ENCODE measurements around the gene SPATA1. TPM values are rescaled to one million over a fixed set of nuclear protein-coding genes. Genes with fewer than 3 reads are reported as not detected.

SPATA1 gene
- total and polyA plus RNA-seq, 12 donors: 0.22 to 2.9 (median 1.5) TPM

DNA sequence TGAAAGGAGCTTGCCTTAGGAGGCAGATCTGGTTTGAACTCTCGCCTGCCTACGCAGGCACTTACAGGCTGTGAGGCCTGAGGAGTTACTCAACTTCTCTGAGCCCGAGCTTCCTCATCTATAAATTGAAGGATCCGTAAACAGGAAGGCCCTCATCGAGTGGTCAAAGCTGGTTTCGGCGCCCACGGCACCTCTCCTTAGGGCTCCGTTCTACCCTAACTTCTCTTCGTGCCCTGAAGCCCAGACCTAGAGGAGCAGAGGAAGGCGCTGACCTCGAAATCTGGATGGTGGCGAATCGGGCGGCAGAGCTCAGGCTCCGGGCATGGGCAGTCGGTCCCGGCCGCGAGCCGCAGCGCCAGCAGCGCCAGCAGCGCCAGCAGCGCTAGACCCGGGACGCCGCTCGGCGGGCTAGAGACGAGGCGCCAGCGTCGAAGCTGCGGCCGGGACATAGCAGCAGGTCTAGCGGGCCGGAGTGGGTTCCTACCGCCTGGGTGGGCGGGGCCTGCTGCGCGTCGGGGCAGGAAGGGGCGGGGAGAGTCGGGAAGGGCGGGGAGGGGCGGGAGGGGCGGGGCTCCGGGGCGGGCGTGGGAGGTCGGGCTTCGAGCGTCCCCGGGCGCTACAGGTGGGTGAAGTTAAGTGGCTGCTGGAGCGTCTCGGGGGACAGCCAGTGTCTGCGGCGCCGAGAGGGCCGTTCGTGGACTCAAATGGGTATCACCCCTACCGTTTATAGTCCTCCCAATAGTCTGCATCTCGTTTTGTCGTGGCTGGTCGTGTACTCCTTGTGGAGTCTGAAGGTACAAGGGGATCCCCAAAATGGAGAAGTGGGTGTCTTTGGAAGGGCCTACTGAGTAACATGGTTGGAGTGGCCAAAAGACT lies 68.0 kb downstream of the SPATA1 start, which contains the start of gene CTBS:
CTBS (minus strand) TSS at position 474 of the 876 bp plus-strand sequence; CDS start at position 449, 25 bp downstream.
- H3K27ac ChIP-seq: peak within 1 kb of the TSS; percentile 88 to 100 (median 98)
- peaks cover 0 to 20% (median 0%) of the 10 kb centered on the region in 9 donors for H3K36me3 ChIP-seq
- 0 to 1% methylated on average over 66 to 67 of the region's 67 CpGs for WGBS, 2 donors
- no peaks in the 10 kb centered on the region for H3K27me3 ChIP-seq
- TF ChIP-seq, protein P1, sequence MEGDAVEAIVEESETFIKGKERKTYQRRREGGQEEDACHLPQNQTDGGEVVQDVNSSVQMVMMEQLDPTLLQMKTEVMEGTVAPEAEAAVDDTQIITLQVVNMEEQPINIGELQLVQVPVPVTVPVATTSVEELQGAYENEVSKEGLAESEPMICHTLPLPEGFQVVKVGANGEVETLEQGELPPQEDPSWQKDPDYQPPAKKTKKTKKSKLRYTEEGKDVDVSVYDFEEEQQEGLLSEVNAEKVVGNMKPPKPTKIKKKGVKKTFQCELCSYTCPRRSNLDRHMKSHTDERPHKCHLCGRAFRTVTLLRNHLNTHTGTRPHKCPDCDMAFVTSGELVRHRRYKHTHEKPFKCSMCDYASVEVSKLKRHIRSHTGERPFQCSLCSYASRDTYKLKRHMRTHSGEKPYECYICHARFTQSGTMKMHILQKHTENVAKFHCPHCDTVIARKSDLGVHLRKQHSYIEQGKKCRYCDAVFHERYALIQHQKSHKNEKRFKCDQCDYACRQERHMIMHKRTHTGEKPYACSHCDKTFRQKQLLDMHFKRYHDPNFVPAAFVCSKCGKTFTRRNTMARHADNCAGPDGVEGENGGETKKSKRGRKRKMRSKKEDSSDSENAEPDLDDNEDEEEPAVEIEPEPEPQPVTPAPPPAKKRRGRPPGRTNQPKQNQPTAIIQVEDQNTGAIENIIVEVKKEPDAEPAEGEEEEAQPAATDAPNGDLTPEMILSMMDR (IDR thresholded peaks at IDR 0.05): no peak
- DNase-seq (peak; percentile 90 to 92), ATAC-seq (peak; percentile 96 to 100 (median 98))
- no peaks in the 10 kb centered on the region for H3K9me3 ChIP-seq
- intact Hi-C loops (cut with DNase I): loop anchor here in 7 of 10 donors (1.0 to 10.0 kb wide), 5 partner anchors 67 to 97 kb away; partner anchors contain the start of genes GNG5 (in 7 of the 7), SPATA1 (in 7 of the 7) and RPF1 (in 1 of the 7)
- peak within 1 kb of the TSS; percentile 53 to 88 (median 74) for H3K4me3 ChIP-seq
- H3K4me1 ChIP-seq: peaks cover 0 to 41% (median 14%) of the 10 kb centered on the region in 9 donors

DNA sequence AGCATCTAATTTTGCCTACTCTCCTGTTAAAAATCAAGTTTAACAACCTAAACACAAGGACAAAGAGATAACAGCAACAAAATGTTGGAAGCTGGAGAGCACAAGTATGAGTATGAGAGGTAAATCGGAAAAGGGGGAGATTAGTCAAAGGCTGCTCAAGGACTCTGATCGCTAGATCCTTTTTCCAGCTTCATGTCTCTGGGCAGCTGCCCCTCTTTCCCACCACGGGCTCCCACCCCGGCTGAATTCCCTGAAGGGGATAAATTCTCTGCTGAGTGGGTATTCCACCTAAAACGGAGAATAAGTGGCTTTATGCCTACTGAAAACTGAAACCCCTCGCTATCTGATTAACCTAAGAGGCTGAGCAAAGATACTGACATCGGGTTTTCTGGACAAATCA lies 68.8 kb downstream of the SPATA1 start:
- no peak for ATAC-seq
- peaks cover 0 to 13% (median 0%) of the 10 kb centered on the region in 9 donors for H3K36me3 ChIP-seq
- DNase-seq: no peak
- WGBS, 2 donors: 78 to 81% methylated on average over 7 of the region's 7 CpGs
- intact Hi-C loops (cut with DNase I): loop anchor here in 6 of 10 donors (5.0 to 10.0 kb wide), 3 partner anchors 68 to 98 kb away; partner anchors contain the start of genes GNG5 (in 5 of the 6), SPATA1 (in 5 of the 6) and RPF1 (in 1 of the 6)
- no peaks in the 10 kb centered on the region for H3K27me3 ChIP-seq
- peak overlapping the region in 8 of 10 donors; percentile 70 to 88 (median 76) for H3K4me3 ChIP-seq
- peak overlapping the region in 7 of 10 donors; percentile 95 to 100 (median 99) for H3K27ac ChIP-seq
- peaks cover 0 to 41% (median 14%) of the 10 kb centered on the region in 9 donors for H3K4me1 ChIP-seq
- TF ChIP-seq, protein P1 (IDR thresholded peaks at IDR 0.05): no peak
- H3K9me3 ChIP-seq: no peaks in the 10 kb centered on the region

DNA sequence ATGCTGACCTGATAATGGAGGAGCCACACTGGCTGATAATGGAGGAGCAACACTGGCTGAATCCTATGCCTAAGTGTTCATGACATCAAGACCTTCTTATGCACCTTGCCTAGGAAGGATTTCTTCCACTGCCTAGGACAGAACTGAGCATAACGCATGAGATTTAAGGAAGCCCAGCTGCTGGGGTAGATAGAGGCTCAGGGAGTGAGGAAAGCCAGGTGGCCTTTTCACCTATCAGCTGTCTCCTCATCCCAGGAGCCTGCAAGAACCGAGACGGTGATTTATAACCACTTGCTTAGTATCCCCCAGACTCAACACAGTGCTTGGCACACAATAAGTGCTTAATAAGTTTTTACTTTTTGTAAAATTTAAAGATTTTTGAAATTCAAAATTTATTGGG lies 75.5 kb downstream of the SPATA1 start:
- DNase-seq (no peak), ATAC-seq (no peak)
- H3K27ac ChIP-seq: no peak overlapping the region
- intact Hi-C loops (cut with DNase I): loop anchor here in 1 of 10 donors (10.0 kb wide), 1 partner anchor 63 kb away; no protein-coding TSS in a partner anchor
- no peaks in the 10 kb centered on the region for H3K27me3 ChIP-seq
- H3K4me3 ChIP-seq: no peak overlapping the region
- H3K36me3 ChIP-seq: no peaks in the 10 kb centered on the region
- 94 to 95% methylated on average over 3 of the region's 3 CpGs for WGBS, 2 donors
- H3K9me3 ChIP-seq: no peaks in the 10 kb centered on the region
- H3K4me1 ChIP-seq: peaks cover 0 to 22% (median 14%) of the 10 kb centered on the region in 9 donors
- TF ChIP-seq, protein P1 (IDR thresholded peaks at IDR 0.05): no peak
